NCI-H187 (cell line): Measurements from ENCODE around the gene KRT16.
A peak's percentile ranks its signal among the peaks of the same experiment; 100 is the strongest.
"Not testable (repeated sequence)": the region's sequence is repeated elsewhere in the genome, so short reads cannot be mapped to it uniquely, and the experiment has no call there.

ENCODE experiments used
- DNase-seq, 2 experiments: peaks; one replicate each; lab custom pipeline; 2025; lab: John Stamatoyannopoulos, UW

Gene KRT16

GRCh38 chr17:41612376-41613160 is at the start of gene KRT16:
Gene KRT16 (minus strand): TSS chr17:41612767. CDS start chr17:41612688, 79 bp downstream.
- DNase-seq = not testable (repeated sequence)

GRCh38 chr17:41660221-41660711 is 47.7 kb upstream of the KRT16 start:
- no peak for DNase-seq

GRCh38 chr17:41659427-41660212 is 47.1 kb upstream of the KRT16 start:
- no peak for DNase-seq

- DNase-seq = no peak
Observed at GRCh38 chr17:41658846-41659245, 46.3 kb upstream of the KRT16 start.

- no peak for DNase-seq
Observed at GRCh38 chr17:41657936-41658335, 45.4 kb upstream of the KRT16 start.

GRCh38 chr17:41657176-41657754 is 44.7 kb upstream of the KRT16 start:
- DNase-seq = no peak

- DNase-seq = no peak
Observed at GRCh38 chr17:41656249-41657023, 43.9 kb upstream of the KRT16 start.

- no peak for DNase-seq
Observed at GRCh38 chr17:41655611-41656111, 43.1 kb upstream of the KRT16 start.

- DNase-seq = no peak
Observed at GRCh38 chr17:41654678-41655607, 42.4 kb upstream of the KRT16 start.

GRCh38 chr17:41653892-41654677 is 41.5 kb upstream of the KRT16 start:
- DNase-seq = no peak

GRCh38 chr17:41653421-41653820 is 40.9 kb upstream of the KRT16 start:
- DNase-seq = no peak

- no peak for DNase-seq
Observed at GRCh38 chr17:41652461-41652970, 39.9 kb upstream of the KRT16 start.

GRCh38 chr17:41651625-41652460 is 39.3 kb upstream of the KRT16 start:
- no peak for DNase-seq

- DNase-seq = no peak
Observed at GRCh38 chr17:41650794-41651624, 38.4 kb upstream of the KRT16 start.

GRCh38 chr17:41649923-41650519 is 37.5 kb upstream of the KRT16 start:
- no peak for DNase-seq

- peak; percentile 43 to 46 for DNase-seq
Observed at GRCh38 chr17:41648411-41649195, 36.0 kb upstream of the KRT16 start.
